Calu3 (cell line): Measurements from ENCODE around the gene STN1. TPM values are rescaled to one million over a fixed set of nuclear protein-coding genes. Genes with fewer than 3 reads are reported as not detected.

ENCODE experiments used
- BruUV-seq: library from RNA; stranded (reverse); fragments of 400-500 nt; replicated peaks from 2 replicates; lab custom pipeline; 2021; lab: Mats Ljungman, UMichigan
- CTCF ChIA-PET: fragments of 300-600 bp; sonication (Branson Sonifier 250); formaldehyde crosslinking; loops from one replicate; lab custom pipeline; 2022; ENCODE audit warnings: antibody characterized with exemption; lab: Charles Lee
- DNase-seq: peaks from one replicate; pipeline ENCODE4 v3.0.0; 2022
- H3K27ac Mint-ChIP-seq: one replicate; pipeline ENCODE4 v1.8.0; 2022; ENCODE audit warnings: mixed read lengths; ENCODE audit not compliant: unreplicated experiment
- H3K27me3 Mint-ChIP-seq: one replicate; pipeline ENCODE4 v1.8.0; 2022; ENCODE audit warnings: mixed read lengths; ENCODE audit not compliant: unreplicated experiment
- H3K36me3 Mint-ChIP-seq: one replicate; pipeline ENCODE4 v1.8.0; 2022; ENCODE audit warnings: mild to moderate bottlenecking, moderate library complexity, mixed read lengths; ENCODE audit not compliant: insufficient read depth, unreplicated experiment
- H3K4me1 Mint-ChIP-seq: one replicate; pipeline ENCODE4 v1.8.0; 2022; ENCODE audit warnings: mild to moderate bottlenecking, low read depth, mixed read lengths; ENCODE audit not compliant: unreplicated experiment
- H3K4me3 Mint-ChIP-seq: one replicate; pipeline ENCODE4 v1.8.0; 2022; ENCODE audit warnings: mild to moderate bottlenecking, low read depth, moderate library complexity, mixed read lengths; ENCODE audit not compliant: unreplicated experiment
- H3K9me3 Mint-ChIP-seq: one replicate; pipeline ENCODE4 v1.8.0; 2022; ENCODE audit warnings: low read depth, mixed read lengths; ENCODE audit not compliant: unreplicated experiment
- intact Hi-C: fragments of 100-400 bp; cut with micrococcal nuclease; formaldehyde crosslinking; loops from one replicate; pipeline ENCODE4 v1.10.0; 2022; ENCODE audit not compliant: unreplicated experiment
- total RNA-seq: library from RNA; stranded (reverse); gene quantifications from 2 replicates; pipeline ENCODE4 v1.2.3, GENCODE V29; 2022
- TF ChIP-seq, protein P1 (sequence below): fragments of 200-600 bp; IDR thresholded peaks from one replicate; pipeline ENCODE4 v1.8.0; 2022; ENCODE audit warnings: antibody characterized with exemption; ENCODE audit not compliant: unreplicated experiment

STN1 gene
- total RNA-seq, 1 experiment from 2014 or later = 13.1 TPM

DNA sequence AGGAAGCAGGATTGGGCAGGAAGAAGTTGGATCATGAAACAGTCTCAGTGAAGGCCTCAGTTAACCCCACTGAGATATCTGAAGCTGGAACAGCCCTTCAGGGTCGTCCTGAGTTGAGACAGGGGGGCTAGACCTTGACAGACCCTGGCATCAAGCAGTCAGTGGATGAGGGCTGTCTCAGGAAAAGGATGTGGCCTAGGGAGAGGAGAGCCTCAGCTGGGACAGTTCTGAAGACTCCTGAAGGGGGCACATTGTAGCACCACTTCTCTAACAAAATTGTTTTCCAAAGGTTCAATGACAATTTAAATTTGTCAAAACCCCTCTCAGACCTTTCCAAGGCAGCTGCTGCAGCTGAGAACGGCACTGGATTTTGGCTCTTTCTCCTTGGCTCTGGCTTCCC lies 33.2 kb upstream of the STN1 start:
- intact Hi-C loops = no loop called here
- no peak overlapping the region for H3K4me3 Mint-ChIP-seq
- H3K27ac Mint-ChIP-seq = no peak overlapping the region
- H3K27me3 Mint-ChIP-seq = no peaks in the 10 kb centered on the region
- TF ChIP-seq, protein P1, sequence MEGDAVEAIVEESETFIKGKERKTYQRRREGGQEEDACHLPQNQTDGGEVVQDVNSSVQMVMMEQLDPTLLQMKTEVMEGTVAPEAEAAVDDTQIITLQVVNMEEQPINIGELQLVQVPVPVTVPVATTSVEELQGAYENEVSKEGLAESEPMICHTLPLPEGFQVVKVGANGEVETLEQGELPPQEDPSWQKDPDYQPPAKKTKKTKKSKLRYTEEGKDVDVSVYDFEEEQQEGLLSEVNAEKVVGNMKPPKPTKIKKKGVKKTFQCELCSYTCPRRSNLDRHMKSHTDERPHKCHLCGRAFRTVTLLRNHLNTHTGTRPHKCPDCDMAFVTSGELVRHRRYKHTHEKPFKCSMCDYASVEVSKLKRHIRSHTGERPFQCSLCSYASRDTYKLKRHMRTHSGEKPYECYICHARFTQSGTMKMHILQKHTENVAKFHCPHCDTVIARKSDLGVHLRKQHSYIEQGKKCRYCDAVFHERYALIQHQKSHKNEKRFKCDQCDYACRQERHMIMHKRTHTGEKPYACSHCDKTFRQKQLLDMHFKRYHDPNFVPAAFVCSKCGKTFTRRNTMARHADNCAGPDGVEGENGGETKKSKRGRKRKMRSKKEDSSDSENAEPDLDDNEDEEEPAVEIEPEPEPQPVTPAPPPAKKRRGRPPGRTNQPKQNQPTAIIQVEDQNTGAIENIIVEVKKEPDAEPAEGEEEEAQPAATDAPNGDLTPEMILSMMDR = no peak
- peaks cover 5% of the 10 kb centered on the region for H3K9me3 Mint-ChIP-seq
- DNase-seq = no peak
- H3K4me1 Mint-ChIP-seq = no peaks in the 10 kb centered on the region
- no TSS peak for BruUV-seq
- no peaks in the 10 kb centered on the region for H3K36me3 Mint-ChIP-seq
- CTCF ChIA-PET = no interaction called here

DNA sequence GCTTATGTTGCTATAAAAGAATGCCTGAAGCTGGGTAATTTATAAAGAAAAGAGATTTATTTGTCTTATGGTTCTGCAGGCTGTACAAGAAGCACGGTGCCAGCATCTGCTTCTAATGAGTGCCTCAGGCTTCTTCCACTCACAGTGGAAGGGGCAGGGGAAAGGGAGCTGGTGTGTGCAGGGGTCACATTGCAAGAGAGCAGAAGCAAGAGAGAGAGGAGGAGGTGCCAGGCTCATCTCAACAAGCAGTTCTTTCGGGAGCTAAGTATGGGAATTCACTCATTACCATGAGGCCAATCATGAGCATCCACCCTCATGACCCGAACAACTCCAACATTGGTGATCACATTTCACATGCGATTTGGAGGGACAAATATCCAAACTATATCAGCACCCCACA lies 31.7 kb upstream of the STN1 start:
- Mint-ChIP-seq H3K4me3 (no peak overlapping the region), H3K27me3 (no peaks in the 10 kb centered on the region), H3K9me3 (peaks cover 2% of the 10 kb centered on the region)

DNA sequence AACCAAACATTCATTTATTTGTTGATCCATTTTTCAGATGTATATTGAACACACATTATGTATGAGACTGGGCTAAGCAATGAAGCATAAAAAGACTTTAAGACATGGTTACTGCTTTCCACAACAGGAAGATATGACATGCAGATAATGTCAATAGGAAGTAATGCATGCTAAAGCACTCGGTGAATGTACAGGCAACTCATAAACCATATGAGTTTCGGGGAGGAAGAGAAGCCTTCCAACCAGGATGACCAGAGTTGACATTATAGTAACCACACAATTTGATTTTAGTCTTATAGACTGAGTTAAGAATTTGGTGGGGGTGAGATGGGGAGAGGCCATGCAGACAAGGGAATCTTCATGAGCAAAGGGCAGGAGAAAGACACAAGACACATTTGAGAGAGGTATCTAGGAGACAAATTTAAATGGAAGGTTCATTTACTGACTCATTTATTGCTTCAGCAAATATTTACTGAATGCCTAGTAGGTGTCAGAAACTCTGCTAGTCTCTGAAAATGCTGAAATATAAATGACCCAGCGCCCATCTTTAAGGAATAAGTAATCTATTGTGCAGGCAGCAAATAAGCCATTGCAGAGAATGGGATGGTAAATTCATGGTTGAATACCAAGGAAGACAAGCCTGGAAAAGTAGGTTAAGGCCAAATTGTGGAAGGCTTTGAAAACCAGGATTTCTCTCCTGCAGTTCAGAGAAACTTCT lies 30.0 kb upstream of the STN1 start:
- intact Hi-C loops = no loop called here
- Mint-ChIP-seq H3K27ac (no peak overlapping the region), H3K4me1 (no peaks in the 10 kb centered on the region), H3K9me3 (no peaks in the 10 kb centered on the region), H3K36me3 (no peaks in the 10 kb centered on the region), H3K4me3 (no peak overlapping the region), H3K27me3 (no peaks in the 10 kb centered on the region)
- no peak for DNase-seq
- no TSS peak for BruUV-seq
- TF ChIP-seq, protein P1 = no peak
- CTCF ChIA-PET = no interaction called here

More for the DNA sequence above, 31.7 kb upstream of the STN1 start:
- CTCF ChIA-PET = no interaction called here
- Mint-ChIP-seq H3K4me1 (no peaks in the 10 kb centered on the region), H3K36me3 (no peaks in the 10 kb centered on the region), H3K27ac (no peak overlapping the region)
- intact Hi-C loops = no loop called here
- TF ChIP-seq, protein P1 = no peak
- no TSS peak for BruUV-seq
- DNase-seq = no peak

DNA sequence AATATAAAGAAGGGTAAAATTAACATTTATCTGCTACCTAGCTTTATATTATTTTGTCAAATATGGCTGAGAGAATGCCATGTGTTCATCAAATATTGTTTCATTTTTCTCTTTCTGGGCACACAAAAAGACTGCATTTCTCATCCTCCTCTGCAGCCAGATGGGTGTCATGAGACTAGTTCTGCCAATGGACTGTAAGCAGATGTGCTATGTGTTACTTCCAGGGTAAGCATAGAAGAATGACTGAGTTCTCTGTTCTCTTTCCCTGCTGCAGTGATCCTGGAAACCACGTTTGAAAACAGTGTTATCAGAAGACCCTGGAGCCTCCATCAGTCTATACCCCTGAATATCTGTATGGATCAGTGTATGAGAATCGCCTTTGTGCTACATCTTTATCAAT lies 24.9 kb upstream of the STN1 start:
- Mint-ChIP-seq H3K9me3 (no peaks in the 10 kb centered on the region), H3K4me1 (no peaks in the 10 kb centered on the region), H3K36me3 (no peaks in the 10 kb centered on the region), H3K27ac (no peak overlapping the region), H3K4me3 (no peak overlapping the region), H3K27me3 (no peaks in the 10 kb centered on the region)
- CTCF ChIA-PET = no interaction called here
- BruUV-seq = no TSS peak
- intact Hi-C loops = no loop called here
- DNase-seq = no peak
- TF ChIP-seq, protein P1 = no peak
